Kidney (tissue), 14 donors: Measurements from ENCODE around the gene SRPX2. TPM values are rescaled to one million over a fixed set of nuclear protein-coding genes. Genes with fewer than 3 reads are reported as not detected.

ENCODE experiments used
- DNase-seq, 5 donors: peaks; one replicate each; pipeline ENCODE4 v3.0.0-alpha.2; 2013 to 2020
- FAIRE-seq: peaks from 2 replicates; lab custom pipeline; 2012; peaks lifted over from hg19 to GRCh38; lab: Jason Lieb, UNC
- H3K27ac ChIP-seq, 2 donors: one replicate each; pipeline ENCODE4 v1.7.0; 2013; ENCODE audit warnings: low read depth in 2 of 2, low read length in 2 of 2, inconsistent platforms in 1 of 2
- H3K27me3 ChIP-seq: one replicate; pipeline ENCODE4 v1.7.1; 2013; ENCODE audit warnings: low read length, inconsistent platforms; ENCODE audit not compliant: control insufficient read depth, insufficient read depth
- H3K36me3 ChIP-seq, 3 donors: one replicate each; pipeline versions ENCODE4 v1.7.0 to v1.7.1; 2013; ENCODE audit warnings: low read length in 3 of 3, control low read depth in 1 of 3, inconsistent platforms in 1 of 3; ENCODE audit not compliant: insufficient read depth in 3 of 3, control insufficient read depth in 2 of 3
- H3K4me1 ChIP-seq, 3 donors: one replicate each; pipeline versions ENCODE4 v1.7.0 to v1.7.1; 2013; ENCODE audit warnings: low read length in 3 of 3, inconsistent platforms in 1 of 3, low read depth in 1 of 3; ENCODE audit not compliant: control insufficient read depth in 2 of 3, insufficient read depth in 2 of 3
- H3K4me3 ChIP-seq, 3 donors: one replicate each; pipeline versions ENCODE4 v1.7.0 to v1.8.1; 2013; ENCODE audit warnings: low read length in 3 of 3, control low read depth in 1 of 3, inconsistent platforms in 1 of 3
- H3K9ac ChIP-seq, 3 donors: one replicate each; pipeline versions ENCODE4 v1.7.0 to v1.7.1; 2013; ENCODE audit warnings: low read length in 3 of 3, control low read depth in 1 of 3, inconsistent platforms in 1 of 3
- H3K9me3 ChIP-seq, 3 donors: one replicate each; pipeline versions ENCODE4 v1.7.0 to v1.7.1; 2013; ENCODE audit warnings: low read length in 3 of 3, control low read depth in 1 of 3, inconsistent platforms in 1 of 3; ENCODE audit not compliant: control insufficient read depth in 2 of 3, insufficient read depth in 1 of 3
- CTCF ChIP-seq: IDR thresholded peaks from 3 replicates; pipeline ENCODE4 v1.5.1; 2012; ENCODE audit warnings: mild to moderate bottlenecking, moderate library complexity, borderline replicate concordance; ENCODE audit not compliant: insufficient read depth; ENCODE audit errors: extremely low read depth
- intact Hi-C: fragments of 100-400 bp; cut with DNase I; formaldehyde crosslinking; loops from one replicate; pipeline ENCODE4 v1.11.1; 2022
- polyA plus RNA-seq: library from polyadenylated mRNA; stranded (reverse); fragments of 350-450 nt; fragmentation: Illumina TruSeq; extraction: RNeasy Lipid Tissue Mini Kit (QIAGEN cat#74804); gene quantifications from one replicate; pipeline ENCODE4 v1.2.3, GENCODE V29; 2014; ENCODE audit warnings: low read depth, low replicate concordance; ENCODE audit not compliant: insufficient read depth
- total RNA-seq: library from RNA; stranded (reverse); fragmentation: NEBNext Ultra II Directional; extraction: Animal tissue kit (Norgen Biotek cat#: 25700); gene quantifications from one replicate; pipeline ENCODE4 v1.2.1, GENCODE V29; 2021
- donor health status: control.
- donor health status: control.
- donor health status: control.
- donor health status: control.
- donor health status: control.
- donor health status: DM: yes; HTN: yes; CAD: no.
- donor health status: Normal renal cell carcinoma (clear cell type).

SRPX2 gene
- total and polyA plus RNA-seq, 2 donors from 2014 or later, result 3.2 to 4.5 TPM

DNA sequence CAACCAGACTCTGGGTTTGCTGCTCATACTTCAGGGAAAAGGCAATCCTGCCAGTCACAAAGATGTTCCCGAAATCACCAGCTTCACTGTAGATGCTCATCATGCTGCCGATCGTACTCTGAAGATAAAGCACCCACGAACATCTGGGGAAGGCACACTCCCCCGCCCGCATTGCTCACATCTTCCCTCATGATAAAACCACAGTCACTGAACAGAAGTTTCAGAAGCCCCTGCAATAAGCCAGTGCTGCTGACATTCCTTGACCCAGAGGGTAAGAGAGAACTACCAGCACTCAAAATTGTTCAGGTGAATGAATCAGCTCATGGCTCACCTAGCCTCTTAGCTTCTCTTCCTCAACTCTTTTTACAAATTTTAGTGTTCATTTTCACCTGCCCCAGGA lies 43.1 kb downstream of the SRPX2 start:
- no peak for FAIRE-seq

DNA sequence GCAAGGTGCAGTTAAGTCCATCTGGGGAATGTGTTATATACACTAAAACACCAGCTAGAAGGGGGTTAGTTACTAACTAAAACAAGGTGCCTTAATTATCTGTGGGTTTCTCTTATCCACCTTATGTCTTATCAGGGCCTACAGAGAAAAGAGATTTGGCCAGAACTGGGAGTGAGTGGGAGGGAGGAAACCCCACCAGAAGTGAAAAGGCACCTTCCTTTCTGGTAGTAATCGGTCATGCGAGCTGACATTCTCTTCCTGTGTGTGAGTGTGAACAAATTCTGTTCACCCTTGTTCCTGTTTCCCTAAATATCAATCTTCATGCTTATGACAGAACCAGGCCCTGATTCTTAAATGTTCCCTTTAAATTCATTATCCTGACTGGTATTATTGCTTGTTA lies 43.5 kb downstream of the SRPX2 start:
- Histone ChIP-seq H3K36me3 (no peaks in the 10 kb centered on the region), H3K4me1 (no peaks in the 10 kb centered on the region), H3K9me3 (no peaks in the 10 kb centered on the region), H3K4me3 (no peak overlapping the region), H3K27me3 (peaks cover 4% of the 10 kb centered on the region), H3K27ac (no peak overlapping the region), H3K9ac (no peak overlapping the region)
- no peak for FAIRE-seq
- TF ChIP-seq CTCF, result no peak
- DNase-seq, result no peak
- intact Hi-C loops, result loop anchor here (5.0 kb wide), 1 partner anchor 75 kb away; no protein-coding TSS in a partner anchor

More for the DNA sequence above, 43.1 kb downstream of the SRPX2 start:
- DNase-seq, result no peak
- Histone ChIP-seq H3K4me3 (no peak overlapping the region), H3K9me3 (no peaks in the 10 kb centered on the region), H3K27me3 (peaks cover 4% of the 10 kb centered on the region), H3K4me1 (no peaks in the 10 kb centered on the region), H3K36me3 (no peaks in the 10 kb centered on the region), H3K9ac (no peak overlapping the region), H3K27ac (no peak overlapping the region)
- TF ChIP-seq CTCF, result no peak
- intact Hi-C loops, result loop anchor here (5.0 kb wide), 1 partner anchor 75 kb away; no protein-coding TSS in a partner anchor

DNA sequence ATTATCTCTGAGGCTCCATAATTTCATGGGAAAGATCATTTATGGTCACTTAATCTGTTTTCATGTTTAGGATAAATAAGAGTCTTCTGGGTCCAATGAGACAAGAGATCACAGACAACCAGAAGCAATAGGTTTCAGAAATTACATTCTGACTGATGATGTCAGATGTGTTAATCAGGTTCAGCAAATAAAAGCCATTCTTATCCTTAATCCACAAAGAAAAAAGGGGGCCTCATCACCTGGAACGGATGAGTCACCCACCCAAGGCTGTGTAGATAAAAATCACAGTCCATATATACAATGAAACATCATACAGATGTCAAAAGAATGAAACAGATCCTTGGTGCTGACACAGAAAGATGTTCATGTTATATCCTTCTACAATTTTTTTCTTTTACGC lies 51.3 kb downstream of the SRPX2 start:
- H3K36me3 ChIP-seq, result no peaks in the 10 kb centered on the region
- H3K9ac ChIP-seq, result no peak overlapping the region
- intact Hi-C loops, result no loop called here
- H3K4me3 ChIP-seq, result no peak overlapping the region
- FAIRE-seq (no peak), DNase-seq (no peak)
- no peaks in the 10 kb centered on the region for H3K4me1 ChIP-seq
- no peak for TF ChIP-seq CTCF
- H3K27me3 ChIP-seq, result no peaks in the 10 kb centered on the region
- H3K9me3 ChIP-seq, result no peaks in the 10 kb centered on the region
- H3K27ac ChIP-seq, result no peak overlapping the region

GRCh38 chrX:100695991-100696390 lies 52.0 kb downstream of the SRPX2 start:
- intact Hi-C loops, result no loop called here
- DNase-seq, result no peak
- no peak overlapping the region for H3K27ac ChIP-seq
- no peak overlapping the region for H3K9ac ChIP-seq
- FAIRE-seq, result no peak
- H3K4me1 ChIP-seq, result no peaks in the 10 kb centered on the region
- no peaks in the 10 kb centered on the region for H3K36me3 ChIP-seq
- no peaks in the 10 kb centered on the region for H3K9me3 ChIP-seq
- no peak overlapping the region for H3K4me3 ChIP-seq
- H3K27me3 ChIP-seq, result no peaks in the 10 kb centered on the region
- no peak for TF ChIP-seq CTCF
